ENCODE data around the gene STK4. TPM values are rescaled to one million over a fixed set of nuclear protein-coding genes. Genes with fewer than 3 reads are reported as not detected.

STK4 gene
- total and polyA plus RNA-seq, 2 of the 4 experiments (the other 2 are of a cell fraction), result 10.2 to 22.2 TPM

- intact Hi-C loops (cut with micrococcal nuclease), result no loop called here
- ATAC-seq (ENCODE audit: low read depth), result peak; percentile 79
- TF ChIP-seq CHD1 (IDR thresholded peaks at IDR 0.05; ENCODE audit: low read depth, low read length), result no peak
- TF ChIP-seq MXI1 (IDR thresholded peaks at IDR 0.05; ENCODE audit: borderline replicate concordance, low read depth, low read length), result no peak
- no peak for TF ChIP-seq MAFK (IDR thresholded peaks at IDR 0.05; ENCODE audit: low read depth, low read length)
- TF ChIP-seq POLR2A (IDR thresholded peaks at IDR 0.05; ENCODE audit: low read depth, low read length), result no peak
- no peak for TF ChIP-seq RCOR1 (IDR thresholded peaks at IDR 0.05; ENCODE audit: insufficient replicate concordance, low read length)
- no peak for TF ChIP-seq BHLHE40 (IDR thresholded peaks at IDR 0.05; ENCODE audit: low read depth, low read length)
- no peak for TF ChIP-seq RFX5 (IDR thresholded peaks at IDR 0.05; ENCODE audit: low read depth, low read length)
- peak; percentile 28; the same call in 1 of the 2 replicates for TF ChIP-seq RAD21 (IDR thresholded peaks at IDR 0.05; ENCODE audit: low read length)
- TF ChIP-seq USF2 (IDR thresholded peaks at IDR 0.05; ENCODE audit: low read depth, low read length), result no peak
- TF ChIP-seq CTCF (conservative IDR thresholded peaks at IDR 0.05; ENCODE audit: low read depth, low read length), result peak; percentile 46
- no peak for TF ChIP-seq NFE2L2 (IDR thresholded peaks at IDR 0.05; ENCODE audit: low read depth, low read length)
- no peak for TF ChIP-seq MAZ (IDR thresholded peaks at IDR 0.05; ENCODE audit: borderline replicate concordance, low read depth, low read length)
- TF ChIP-seq FOS (IDR thresholded peaks at IDR 0.05; ENCODE audit: low read depth, low read length), result no peak
- TF ChIP-seq CEBPB (IDR thresholded peaks at IDR 0.05; ENCODE audit: low read depth, low read length), result no peak
These were observed 114.7 kb downstream of the STK4 start for GRCh38 chr20:45080867-45081624.

More at GRCh38 chr20:45080867-45081624, 114.7 kb downstream of the STK4 start:
- no peak overlapping the region for H2BK20ac ChIP-seq (ENCODE audit: low read depth, low read length)
- no peaks in the 10 kb centered on the region; the same call in 1 of the 2 replicates for H3K9me1 ChIP-seq (ENCODE audit: insufficient read depth, low read length)
- no peak overlapping the region for H3K56ac ChIP-seq (ENCODE audit: extremely low read depth, insufficient read depth, low read length)
- dilution Hi-C loops (cut with HindIII; ENCODE audit: low sequenced_read_pairs, unreplicated experiment), result no loop called here
- ChIA-PET POLR2A (ENCODE audit: unreplicated experiment) (no interaction called here), CTCF (interaction anchor here (1.0 kb wide), 1 partner anchor 37 kb away, joined by 3 read pairs; no protein-coding TSS in a partner anchor)
- peak overlapping the region; percentile 99; the same call in 1 of the 2 replicates for H4K5ac ChIP-seq (ENCODE audit: low read depth, low read length)
- H2BK120ac ChIP-seq (ENCODE audit: low read depth, low read length), result no peak overlapping the region
- 0 out of 2 replicates have a peak overlapping the region, but pooled peaks have one; percentile 20 for H3K14ac ChIP-seq (replicated peaks; ENCODE audit: low read depth, low read length)
- H3K4me2 ChIP-seq (ENCODE audit: low read depth, low read length), result peak overlapping the region; percentile 24; the same call in 1 of the 2 replicates
- no peak overlapping the region for H4K91ac ChIP-seq (ENCODE audit: insufficient read depth, low read depth, low read length)
- H2AK9ac ChIP-seq (replicated peaks; ENCODE audit: low read depth, low read length, poor library complexity), result no peak overlapping the region
- H3K36me3 ChIP-seq (ENCODE audit: control insufficient read depth, insufficient read depth, low read length), result peaks cover 3% of the 10 kb centered on the region; the same call in 1 of the 2 replicates
- no peak overlapping the region; the same call in 2 of the 3 replicates for H2BK15ac ChIP-seq (ENCODE audit: low read depth, low read length)
- no peak overlapping the region for H3K4me3 ChIP-seq (ENCODE audit: insufficient read depth, low read depth, low read length)
- peak overlapping the region; percentile 80 for H2BK5ac ChIP-seq (ENCODE audit: low read depth, low read length, poor library complexity, severe bottlenecking)
- H3K18ac ChIP-seq (ENCODE audit: low read depth, low read length), result peak overlapping the region; percentile 97
- no peak overlapping the region for H3K23ac ChIP-seq (ENCODE audit: low read depth, low read length)
- no peak overlapping the region for H3K4ac ChIP-seq (ENCODE audit: low read depth, low read length)
- in situ Hi-C loops (cut with MboI; ENCODE audit: low sequenced_read_pairs), result no loop called here
- H4K8ac ChIP-seq (ENCODE audit: low read depth in 2 of 2, low read length in 2 of 2), result peak overlapping the region in 1 of 2 experiments; percentile 6; a peak in 1 of 4 replicates
- H3K4me1 ChIP-seq (ENCODE audit: control insufficient read depth, insufficient read depth, low read length), result peaks cover 9% of the 10 kb centered on the region
- peak overlapping the region; percentile 89; the same call in 1 of the 2 replicates for H3K27ac ChIP-seq (ENCODE audit: insufficient read depth, low read length)
- no peaks in the 10 kb centered on the region; a peak in 1 of 4 replicates for H3K79me1 ChIP-seq (ENCODE audit: low read depth in 1 of 2, low read length in 2 of 2)
- no peaks in the 10 kb centered on the region for H4K20me1 ChIP-seq (ENCODE audit: insufficient read depth, low read length)
- WGBS, 2 experiments (ENCODE audit: extremely low coverage in 2 of 2, insufficient read length in 1 of 2), result 33% methylated on average over 1 of the region's 5 CpGs; no CpG with 5 or more reads in 1 of the 2 experiments
- no peak overlapping the region for H3K9ac ChIP-seq (ENCODE audit: low read depth, low read length)
- no peaks in the 10 kb centered on the region for H3K27me3 ChIP-seq (ENCODE audit: control insufficient read depth, insufficient read depth, low read length)
- H2AFZ ChIP-seq (replicated peaks; ENCODE audit: low read length, poor library complexity), result no peak overlapping the region
- no TSS peak for BruUV-seq (replicated peaks)
- H2AK5ac ChIP-seq (ENCODE audit: low read depth, low read length), result no peak overlapping the region
- peak; percentile 52 for DNase-seq
- H3K9me3 ChIP-seq (ENCODE audit: control insufficient read depth, insufficient read depth, low read length), result no peaks in the 10 kb centered on the region
